A549 (cell line): ENCODE results near the gene MGST2. TPM values are rescaled to one million over a fixed set of nuclear protein-coding genes. Genes with fewer than 3 reads are reported as not detected.

Experiments used
- ATAC-seq, 2 experiments: fragments of 200-7000 bp in 1 of 2; fragments of >200 bp in 1 of 2; cut with Nextera tagmentation in 1 of 2; cut with Tn5 transposase in 1 of 2; 3 replicates each; pipeline versions ENCODE4 v1.8.0 to v1.9.1; 2018 to 2020; ENCODE audit warnings: mild to moderate bottlenecking in 1 of 2, moderate library complexity in 1 of 2
- CTCF ChIA-PET: fragments of 300-600 bp; sonication (Branson Sonifier 250); formaldehyde crosslinking; extraction: SDS; loops from one replicate; lab custom pipeline; 2021; ENCODE audit warnings: antibody characterized with exemption, inconsistent platforms; lab: Yijun Ruan, JAX
- POLR2A ChIA-PET: fragments of 350-600 bp; formaldehyde crosslinking; extraction: SDS; loops from one replicate; lab custom pipeline; 2021; ENCODE audit warnings: antibody characterized with exemption, inconsistent platforms; lab: Yijun Ruan, JAX
- DNase-seq, 2 experiments: peaks; one replicate each; pipeline versions ENCODE4 v3.0.0 to v3.0.0-alpha.2; 2011 to 2016; ENCODE audit warnings: low read depth in 1 of 2, low spot score in 1 of 2
- FAIRE-seq: peaks from 2 replicates; lab custom pipeline; 2011; peaks lifted over from hg19 to GRCh38; lab: Jason Lieb, UNC
- H3K27ac ChIP-seq, 2 experiments: fragments of >200 bp; sonication (Bioruptor Twin); formaldehyde crosslinking; 3 replicates each; pipeline ENCODE4 v1.5.1; 2016 to 2017
- H3K4me1 ChIP-seq: fragments of >200 bp; sonication (Bioruptor Twin); formaldehyde crosslinking; 3 replicates; pipeline ENCODE4 v1.6.1; 2016
- H3K4me2 ChIP-seq: fragments of >200 bp; sonication (Bioruptor Twin); formaldehyde crosslinking; 3 replicates; pipeline ENCODE4 v1.6.1; 2016
- H3K4me3 ChIP-seq: fragments of >200 bp; sonication (Bioruptor Twin); formaldehyde crosslinking; 3 replicates; pipeline ENCODE4 v1.5.1; 2016
- H3K9me3 ChIP-seq: fragments of >200 bp; sonication (Bioruptor Twin); formaldehyde crosslinking; 3 replicates; pipeline ENCODE4 v1.6.1; 2016
- CBX8 ChIP-seq: fragments of 200-600 bp; sonication (generic); IDR thresholded peaks from 2 replicates; pipeline ENCODE4 v1.6.1; 2016
- CHD2 ChIP-seq: fragments of 150-350 bp; IDR thresholded peaks from 2 replicates; pipeline ENCODE4 v1.6.1; 2014; ENCODE audit warnings: low read length; ENCODE audit not compliant: partially characterized antibody
- EP300 ChIP-seq, 2 experiments: fragments of >200 bp; sonication (Bioruptor Twin); formaldehyde crosslinking; IDR thresholded peaks; 2 replicates in 1 of 2; 3 replicates in 1 of 2; pipeline ENCODE4 v1.6.1; 2016 to 2017
- FOSB ChIP-seq: fragments of 250-450 bp; sonication (Bioruptor Pico); IDR thresholded peaks from 2 replicates; pipeline ENCODE4 v1.5.0; 2020; ENCODE audit warnings: mild to moderate bottlenecking, moderate library complexity
- HDAC2 ChIP-seq: fragments of 200-600 bp; sonication (generic); IDR thresholded peaks from 2 replicates; pipeline ENCODE4 v1.6.1; 2016
- HEYL ChIP-seq: fragments of 250-450 bp; sonication (Bioruptor Pico); IDR thresholded peaks from 2 replicates; pipeline ENCODE4 v1.8.0; 2021; ENCODE audit warnings: mild to moderate bottlenecking, moderate library complexity
- MAZ ChIP-seq: fragments of 150-350 bp; IDR thresholded peaks from 2 replicates; pipeline ENCODE4 v1.6.1; 2014; ENCODE audit warnings: antibody characterized with exemption, low read depth, low read length, borderline replicate concordance
- POLR2AphosphoS2 ChIP-seq: conservative IDR thresholded peaks from 2 replicates; pipeline ENCODE4 v1.6.1; 2012; ENCODE audit warnings: low read length, improper control_type of control experiment, inconsistent platforms
- RAD21 ChIP-seq, 2 experiments: fragments of >200 bp in 1 of 2; sonication (Bioruptor Twin) in 1 of 2; formaldehyde crosslinking in 1 of 2; IDR thresholded peaks in 1 of 2; conservative IDR thresholded peaks in 1 of 2; 2 replicates in 1 of 2; 3 replicates in 1 of 2; pipeline ENCODE4 v1.6.1; 2012 to 2018; ENCODE audit warnings: inconsistent platforms in 1 of 2
- RARB ChIP-seq: fragments of 250-450 bp; sonication (Bioruptor Pico); IDR thresholded peaks from 2 replicates; pipeline ENCODE4 v1.8.0; 2021; ENCODE audit warnings: mild to moderate bottlenecking, moderate library complexity
- RFX5 ChIP-seq: fragments of 450-650 bp; IDR thresholded peaks from 2 replicates; pipeline ENCODE4 v1.7.1; 2014; ENCODE audit warnings: antibody characterized with exemption, mild to moderate bottlenecking, moderate library complexity
- TP53 ChIP-seq: fragments of 250-450 bp; sonication (Bioruptor Pico); IDR thresholded peaks from 2 replicates; pipeline ENCODE4 v1.5.0; 2021; ENCODE audit warnings: mild to moderate bottlenecking, moderate library complexity
- USF2 ChIP-seq: fragments of 450-650 bp; IDR thresholded peaks from 2 replicates; pipeline ENCODE4 v1.6.1; 2014; ENCODE audit warnings: antibody characterized with exemption
- ZNF302 ChIP-seq: fragments of 250-450 bp; sonication (Bioruptor Pico); IDR thresholded peaks from 2 replicates; pipeline ENCODE4 v1.9.0; 2021; ENCODE audit warnings: inconsistent platforms, mild to moderate bottlenecking, moderate library complexity
- WGBS: methylation state at CpG from one replicate; pipeline ENCODE4 v1.1.6; 2017; ENCODE audit errors: missing lambda C conversion rate; 5-methylcytosine and 5-hydroxymethylcytosine counted together
- polyA plus RNA-seq, 4 experiments: library from polyadenylated mRNA; depleted of rRNA in 3 of 4; stranded (reverse); fragments of >200 nt; fragmentation: RNase III in 1 of 4; extraction: RNeasy Plus Mini Kit Qiagen cat#74134 plus additional on column Dnase treatment in 1 of 4; gene quantifications; 2 replicates in 3 of 4; 3 replicates in 1 of 4; pipeline ENCODE4 v1.2.3, GENCODE V29; 2011 to 2017
- TF ChIP-seq, protein P1 (sequence below): fragments of 250-450 bp; sonication (Bioruptor Pico); IDR thresholded peaks from 2 replicates; pipeline ENCODE4 v1.5.0; 2020; ENCODE audit warnings: low read depth, mild to moderate bottlenecking, moderate library complexity
- TF ChIP-seq, protein P2 (sequence below): fragments of 200-600 bp; sonication (generic); IDR thresholded peaks from 2 replicates; pipeline ENCODE4 v1.6.1; 2016; ENCODE audit warnings: antibody characterized with exemption, mild to moderate bottlenecking, moderate library complexity

Gene MGST2
- polyA plus RNA-seq, 2 of the 4 experiments (the other 2 are of a cell fraction) = 44.0 to 62.1 TPM

- CTCF ChIA-PET = interaction anchor here (2.6 kb wide), 1 partner anchor 80 kb away, joined by 8 read pairs; no protein-coding TSS in a partner anchor
- Histone ChIP-seq H3K4me3 (no peak overlapping the region), H3K4me2 (no peak overlapping the region), H3K9me3 (no peaks in the 10 kb centered on the region), H3K4me1 (peaks cover 16% of the 10 kb centered on the region), H3K27ac (no peak overlapping the region)
- TF ChIP-seq RARB (CRISPR knock-in tag) (no peak), CBX8 (no peak), HDAC2 (no peak), CHD2 (no peak), ZNF302 (CRISPR knock-in tag) (no peak), RFX5 (no peak), EP300 (IDR thresholded peaks at IDR 0.05) (no peak), USF2 (no peak), POLR2AphosphoS2 (no peak), TP53 (no peak)
- TF ChIP-seq, protein P1, sequence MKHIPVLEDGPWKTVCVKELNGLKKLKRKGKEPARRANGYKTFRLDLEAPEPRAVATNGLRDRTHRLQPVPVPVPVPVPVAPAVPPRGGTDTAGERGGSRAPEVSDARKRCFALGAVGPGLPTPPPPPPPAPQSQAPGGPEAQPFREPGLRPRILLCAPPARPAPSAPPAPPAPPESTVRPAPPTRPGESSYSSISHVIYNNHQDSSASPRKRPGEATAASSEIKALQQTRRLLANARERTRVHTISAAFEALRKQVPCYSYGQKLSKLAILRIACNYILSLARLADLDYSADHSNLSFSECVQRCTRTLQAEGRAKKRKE (CRISPR knock-in tag) = no peak
- POLR2A ChIA-PET = no interaction called here
- FAIRE-seq = no peak
- DNase-seq = no peak
- 91% methylated on average over 2 of the region's 2 CpGs for WGBS
- ATAC-seq = no peak
These were observed 71.0 kb downstream of the MGST2 start for GRCh38 chr4:139736661-139737060.

- Histone ChIP-seq H3K4me2 (no peak overlapping the region), H3K4me1 (peaks cover 27% of the 10 kb centered on the region), H3K9me3 (no peaks in the 10 kb centered on the region), H3K27ac (no peak overlapping the region), H3K4me3 (no peak overlapping the region)
- 96% methylated on average over 2 of the region's 2 CpGs for WGBS
- TF ChIP-seq CHD2 (no peak), RAD21 (conservative IDR thresholded peaks at IDR 0.05 in 1 of 2, IDR thresholded peaks at IDR 0.05 in 1 of 2) (no peak), POLR2AphosphoS2 (no peak), FOSB (no peak), RARB (CRISPR knock-in tag) (no peak), EP300 (IDR thresholded peaks at IDR 0.05) (no peak), MAZ (no peak), HEYL (CRISPR knock-in tag) (no peak)
- TF ChIP-seq, protein P2, sequence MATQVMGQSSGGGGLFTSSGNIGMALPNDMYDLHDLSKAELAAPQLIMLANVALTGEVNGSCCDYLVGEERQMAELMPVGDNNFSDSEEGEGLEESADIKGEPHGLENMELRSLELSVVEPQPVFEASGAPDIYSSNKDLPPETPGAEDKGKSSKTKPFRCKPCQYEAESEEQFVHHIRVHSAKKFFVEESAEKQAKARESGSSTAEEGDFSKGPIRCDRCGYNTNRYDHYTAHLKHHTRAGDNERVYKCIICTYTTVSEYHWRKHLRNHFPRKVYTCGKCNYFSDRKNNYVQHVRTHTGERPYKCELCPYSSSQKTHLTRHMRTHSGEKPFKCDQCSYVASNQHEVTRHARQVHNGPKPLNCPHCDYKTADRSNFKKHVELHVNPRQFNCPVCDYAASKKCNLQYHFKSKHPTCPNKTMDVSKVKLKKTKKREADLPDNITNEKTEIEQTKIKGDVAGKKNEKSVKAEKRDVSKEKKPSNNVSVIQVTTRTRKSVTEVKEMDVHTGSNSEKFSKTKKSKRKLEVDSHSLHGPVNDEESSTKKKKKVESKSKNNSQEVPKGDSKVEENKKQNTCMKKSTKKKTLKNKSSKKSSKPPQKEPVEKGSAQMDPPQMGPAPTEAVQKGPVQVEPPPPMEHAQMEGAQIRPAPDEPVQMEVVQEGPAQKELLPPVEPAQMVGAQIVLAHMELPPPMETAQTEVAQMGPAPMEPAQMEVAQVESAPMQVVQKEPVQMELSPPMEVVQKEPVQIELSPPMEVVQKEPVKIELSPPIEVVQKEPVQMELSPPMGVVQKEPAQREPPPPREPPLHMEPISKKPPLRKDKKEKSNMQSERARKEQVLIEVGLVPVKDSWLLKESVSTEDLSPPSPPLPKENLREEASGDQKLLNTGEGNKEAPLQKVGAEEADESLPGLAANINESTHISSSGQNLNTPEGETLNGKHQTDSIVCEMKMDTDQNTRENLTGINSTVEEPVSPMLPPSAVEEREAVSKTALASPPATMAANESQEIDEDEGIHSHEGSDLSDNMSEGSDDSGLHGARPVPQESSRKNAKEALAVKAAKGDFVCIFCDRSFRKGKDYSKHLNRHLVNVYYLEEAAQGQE = no peak
- ChIA-PET POLR2A (interaction anchor here (0.6 kb wide), 1 partner anchor 517 kb away, joined by 6 read pairs; no protein-coding TSS in a partner anchor), CTCF (interaction anchor here (1.3 to 2.8 kb wide), 3 partner anchors 82 to 135 kb away, joined by 4 to 24 read pairs (median 8); no protein-coding TSS in a partner anchor)
- ATAC-seq (no peak), DNase-seq (no peak), FAIRE-seq (no peak)
These were observed 73.4 kb downstream of the MGST2 start for GRCh38 chr4:139738846-139739613.
